IPS-11a (cell line): ENCODE data around the gene INPP4B.
"Not testable (repeated sequence)": the region's sequence is repeated elsewhere in the genome, so short reads cannot be mapped to it uniquely, and the experiment has no call there.

ENCODE experiments used
- H3K4me3 ChIP-seq: one replicate; pipeline ENCODE4 v1.5.1; 2013; ENCODE audit warnings: low read depth, low read length, control low read depth

Gene INPP4B

DNA sequence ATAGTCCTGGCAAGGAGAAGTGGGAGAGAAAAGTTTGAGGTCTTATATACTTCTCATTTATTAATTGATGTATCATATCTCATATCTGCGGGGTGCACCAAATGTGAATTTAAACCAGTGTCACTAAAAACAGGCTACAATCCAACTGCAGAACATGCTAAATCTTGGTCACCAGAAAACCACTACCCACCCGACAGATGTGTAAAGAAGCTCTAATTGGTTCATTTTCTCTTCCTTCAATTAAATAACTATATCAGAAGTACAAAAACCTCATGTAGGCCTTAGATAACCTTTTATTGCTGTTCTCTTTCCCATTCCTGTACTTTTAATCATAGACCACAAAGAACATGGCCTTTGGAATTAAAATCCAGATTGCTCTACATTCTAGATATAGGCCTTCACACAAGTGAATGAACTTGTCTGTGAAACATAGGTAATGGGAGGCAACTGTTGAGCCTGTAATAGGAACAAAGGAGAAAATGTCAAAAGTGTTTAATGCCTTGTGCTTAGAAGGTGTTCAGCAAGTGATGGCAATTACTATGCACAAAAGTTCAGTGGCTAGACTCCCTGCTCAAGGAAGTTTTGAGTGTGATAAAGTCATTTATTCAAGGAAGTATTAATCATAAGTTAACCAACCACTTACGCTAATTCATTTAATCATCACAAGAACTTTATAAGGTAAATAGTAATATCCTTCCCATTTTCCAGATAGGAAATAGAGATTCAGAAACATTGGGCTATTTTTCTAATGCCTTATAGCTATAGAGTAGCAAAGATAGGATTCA lies 425.6 kb downstream of the INPP4B start:
- H3K4me3 ChIP-seq: no peak overlapping the region

DNA sequence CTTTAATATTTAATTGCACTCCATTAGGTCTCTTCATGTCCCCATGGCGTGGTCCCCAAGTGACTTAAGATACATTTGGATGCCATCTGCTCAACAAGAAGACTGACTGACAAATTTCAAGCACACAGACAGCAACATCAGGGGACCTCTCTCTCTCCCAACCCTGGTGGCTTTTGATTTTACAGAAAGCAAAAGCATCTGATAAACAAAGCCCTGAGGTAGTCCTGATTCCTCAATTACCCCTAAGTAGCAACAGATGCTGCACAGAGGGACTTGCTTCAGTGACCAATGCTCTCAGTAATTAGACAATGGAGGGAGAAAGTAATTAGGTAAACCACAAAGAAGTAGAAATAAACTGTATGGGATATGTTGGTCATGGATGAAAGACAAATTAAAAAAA lies 426.4 kb downstream of the INPP4B start:
- H3K4me3 ChIP-seq: no peak overlapping the region

DNA sequence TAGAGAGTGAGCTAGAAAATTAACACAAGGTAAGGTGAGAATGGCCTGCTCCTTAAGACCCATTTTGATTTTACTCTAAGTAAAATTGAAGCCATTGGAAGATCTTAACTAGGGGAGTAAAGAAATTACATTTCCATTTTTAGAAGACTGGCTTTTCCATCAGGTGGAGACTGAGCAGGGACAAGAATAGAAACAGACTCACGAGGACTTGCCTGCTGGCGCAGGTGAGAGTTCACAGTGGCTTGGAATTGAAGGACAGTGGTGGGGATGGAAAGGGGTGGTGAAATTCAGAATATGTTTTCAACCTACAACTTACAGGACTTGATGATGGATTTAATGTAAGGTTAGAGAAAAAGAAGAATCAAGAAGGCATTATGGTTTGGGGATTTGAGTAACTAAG lies 427.4 kb downstream of the INPP4B start:
- no peak overlapping the region for H3K4me3 ChIP-seq

DNA sequence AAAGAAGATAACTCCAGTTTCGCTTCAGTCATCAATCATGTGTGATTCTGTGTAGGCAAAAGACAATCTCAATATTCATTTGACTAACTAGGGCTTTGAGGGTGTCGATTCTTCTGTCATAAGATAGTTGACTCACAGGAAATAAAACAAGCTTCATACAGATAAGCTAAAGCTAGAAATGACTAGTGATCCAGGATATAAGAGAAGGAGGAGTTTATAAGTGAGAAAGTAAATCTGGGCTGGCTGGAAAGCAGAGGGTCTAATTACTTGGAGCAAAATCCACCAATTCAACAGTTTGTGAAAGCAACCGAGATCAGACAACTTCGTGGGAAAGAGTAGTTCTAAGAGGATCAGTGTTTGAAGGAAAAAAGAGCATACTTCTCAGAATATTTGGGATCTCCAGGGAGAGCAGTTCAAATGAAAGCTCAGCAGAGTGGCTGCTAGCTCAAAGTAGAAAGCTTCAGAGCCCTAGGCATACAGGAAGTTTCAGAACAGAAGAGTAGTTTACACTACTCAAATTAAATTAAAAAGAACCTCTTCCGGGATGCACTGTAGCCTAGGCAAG lies 429.3 kb downstream of the INPP4B start:
- H3K4me3 ChIP-seq: no peak overlapping the region

DNA sequence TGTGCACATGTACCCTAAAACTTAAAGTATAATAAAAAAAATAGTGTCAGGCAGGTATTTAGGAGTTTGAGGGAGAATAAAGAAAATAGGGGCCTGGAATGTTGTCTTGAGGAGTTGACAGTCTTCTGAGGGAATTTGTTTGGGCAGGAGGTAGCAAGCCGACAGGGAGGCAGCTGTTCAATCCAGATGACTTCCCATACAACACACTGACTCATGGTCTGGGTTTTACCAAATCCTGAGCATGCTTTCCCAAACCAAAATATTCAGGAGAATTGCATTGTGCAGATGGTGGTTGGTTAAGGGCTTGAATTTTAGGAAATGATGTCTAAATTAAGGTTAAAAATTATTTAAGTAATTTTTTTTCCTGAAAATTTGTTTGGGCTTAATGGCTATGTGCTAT lies 430.0 kb downstream of the INPP4B start:
- H3K4me3 ChIP-seq: no peak overlapping the region

DNA sequence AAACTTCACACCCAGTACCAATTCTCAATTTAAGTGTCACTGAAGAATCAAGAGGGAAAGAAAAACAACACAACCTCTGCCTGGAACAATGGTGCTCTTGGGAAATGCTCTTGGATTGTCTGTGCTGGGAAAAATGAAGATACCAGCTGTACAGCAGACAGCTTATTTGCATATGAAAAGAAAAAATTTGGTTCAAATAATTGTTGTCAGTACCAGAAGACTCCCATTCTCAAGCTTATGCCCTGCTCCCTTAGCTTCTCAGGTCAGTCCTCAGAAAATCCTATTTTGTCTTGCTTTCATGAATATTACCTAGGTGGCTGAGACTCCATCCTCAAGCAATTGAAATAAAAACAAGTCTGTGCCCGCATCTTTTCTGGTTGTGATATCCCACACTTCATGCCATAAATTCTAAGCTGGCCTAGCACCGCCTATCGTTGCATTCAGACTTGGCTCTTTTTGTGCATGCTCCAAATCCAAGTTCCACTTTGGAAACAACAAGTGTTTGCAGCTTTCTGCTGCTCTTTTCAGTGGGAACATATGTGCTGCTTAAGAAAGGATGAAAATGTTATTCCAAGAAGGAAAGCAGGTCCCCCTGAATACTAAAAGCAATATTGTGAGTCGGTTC lies 431.6 kb downstream of the INPP4B start:
- H3K4me3 ChIP-seq: no peak overlapping the region

DNA sequence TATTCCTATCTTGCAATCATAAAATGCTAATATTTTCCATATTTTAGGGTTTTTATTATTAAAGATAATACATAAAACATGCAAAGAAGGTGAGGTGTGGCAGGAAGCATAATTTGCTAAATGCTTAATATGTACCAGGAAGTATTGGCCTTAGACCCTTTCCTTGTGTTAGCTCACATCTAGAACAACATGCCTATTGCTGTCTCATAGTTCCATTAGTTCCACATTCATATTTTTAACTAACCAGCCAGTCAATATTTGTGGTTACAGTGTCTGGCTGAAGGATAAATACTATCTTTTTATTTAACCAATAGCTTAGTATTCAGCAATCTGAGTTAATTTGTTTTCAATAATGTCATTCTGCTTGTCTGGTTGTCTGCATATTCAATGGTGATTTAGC lies 432.6 kb downstream of the INPP4B start:
- no peak overlapping the region for H3K4me3 ChIP-seq

DNA sequence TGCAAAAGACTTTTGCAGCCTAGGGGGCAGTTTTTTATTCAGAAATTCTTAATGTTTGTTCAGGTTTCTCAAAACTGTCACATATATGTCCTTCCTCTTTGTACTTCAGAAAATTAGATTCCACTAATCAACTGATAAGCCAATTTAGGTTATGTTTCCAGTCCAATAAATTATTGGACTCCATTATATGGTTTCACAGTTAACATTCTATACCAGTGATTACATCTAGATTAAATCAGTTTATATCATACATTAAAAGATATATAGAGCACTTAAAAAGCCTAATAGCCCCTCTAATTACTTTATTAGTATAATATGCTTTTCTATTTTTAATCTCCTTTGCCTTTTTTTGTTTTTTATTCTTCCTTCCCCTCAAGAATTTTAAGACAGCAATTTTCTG lies 434.1 kb downstream of the INPP4B start:
- no peak overlapping the region for H3K4me3 ChIP-seq

DNA sequence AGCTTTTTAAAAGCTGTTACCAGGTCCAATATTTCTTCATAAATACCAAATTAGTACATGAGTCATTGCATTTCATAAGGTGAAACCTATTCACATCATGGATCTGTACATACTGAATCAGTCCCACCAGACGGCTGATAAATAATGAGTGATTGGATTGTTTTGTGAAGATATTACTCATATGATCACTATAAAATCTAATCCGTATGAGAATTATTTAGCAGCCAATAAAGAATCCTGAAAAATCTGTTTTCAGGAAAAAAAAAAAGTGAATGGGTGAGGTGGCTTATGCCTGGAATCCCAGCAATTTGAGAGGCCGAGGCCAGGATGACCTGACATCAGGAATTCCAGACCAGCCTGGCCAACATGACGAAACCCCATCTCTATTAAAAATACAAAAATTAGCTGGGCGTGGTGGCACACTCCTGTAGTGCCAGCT lies 438.1 kb downstream of the INPP4B start:
- no peak overlapping the region for H3K4me3 ChIP-seq

DNA sequence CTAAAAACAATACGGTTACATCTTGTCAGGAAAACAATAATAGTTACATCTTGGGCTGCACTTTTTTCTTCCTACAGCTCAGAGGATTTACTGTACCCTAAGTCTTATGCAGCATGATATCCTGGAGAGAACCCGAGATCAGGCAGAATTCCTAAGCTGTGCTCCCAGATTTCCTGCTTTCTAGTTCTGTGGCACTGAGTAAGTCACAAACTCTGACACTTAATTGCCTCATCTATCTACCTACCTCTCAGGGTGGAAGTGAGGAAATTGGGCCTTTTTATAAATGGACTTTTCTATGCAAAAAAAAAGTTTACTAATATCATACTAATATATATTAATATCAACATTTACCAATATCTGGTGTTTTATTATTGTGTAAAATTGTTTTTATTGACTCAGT lies 438.5 kb downstream of the INPP4B start:
- no peak overlapping the region for H3K4me3 ChIP-seq

DNA sequence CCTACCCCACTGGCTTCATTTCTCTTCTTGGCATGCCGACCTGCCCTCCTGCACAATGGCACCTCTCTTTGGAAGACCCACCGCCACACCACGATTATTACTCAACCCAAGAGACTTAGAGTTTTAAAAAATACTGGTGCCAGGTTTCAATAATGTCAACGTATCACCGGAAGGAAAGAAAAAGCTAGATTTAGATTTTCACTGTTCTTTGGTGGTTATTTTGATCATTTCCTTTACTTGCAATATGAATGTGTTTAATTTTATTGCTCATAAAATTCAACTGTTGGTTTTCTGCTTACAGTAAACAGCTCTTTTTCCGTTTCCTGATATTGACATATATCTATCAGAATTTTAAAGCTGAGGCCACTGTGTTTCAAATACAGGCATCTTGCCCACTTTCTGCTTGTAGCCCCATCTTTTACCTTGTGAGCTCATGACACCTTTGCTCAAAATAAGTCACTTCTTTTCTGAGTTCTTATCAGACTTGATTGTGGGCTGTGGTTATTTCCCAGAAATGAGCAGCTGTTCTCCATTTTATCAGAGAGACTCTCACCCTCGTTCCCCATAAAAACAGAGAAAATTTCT lies 439.1 kb downstream of the INPP4B start:
- H3K4me3 ChIP-seq: no peak overlapping the region

DNA sequence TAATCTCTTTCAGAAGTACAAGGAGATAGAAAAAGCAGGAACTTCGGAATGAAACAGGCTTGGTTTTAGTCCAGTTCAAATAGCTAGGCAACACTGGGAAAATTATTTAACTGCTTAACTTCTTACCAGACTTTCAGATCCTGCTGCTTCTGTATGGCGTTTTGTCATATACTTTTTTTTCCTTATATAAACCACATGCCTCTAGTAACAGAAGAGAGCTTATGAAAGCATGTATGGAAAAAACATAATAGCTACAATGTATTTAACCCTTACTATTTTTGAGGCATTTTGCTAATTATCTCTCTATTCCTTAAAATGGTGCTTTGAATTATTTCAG lies 439.6 kb downstream of the INPP4B start:
- H3K4me3 ChIP-seq: no peak overlapping the region

DNA sequence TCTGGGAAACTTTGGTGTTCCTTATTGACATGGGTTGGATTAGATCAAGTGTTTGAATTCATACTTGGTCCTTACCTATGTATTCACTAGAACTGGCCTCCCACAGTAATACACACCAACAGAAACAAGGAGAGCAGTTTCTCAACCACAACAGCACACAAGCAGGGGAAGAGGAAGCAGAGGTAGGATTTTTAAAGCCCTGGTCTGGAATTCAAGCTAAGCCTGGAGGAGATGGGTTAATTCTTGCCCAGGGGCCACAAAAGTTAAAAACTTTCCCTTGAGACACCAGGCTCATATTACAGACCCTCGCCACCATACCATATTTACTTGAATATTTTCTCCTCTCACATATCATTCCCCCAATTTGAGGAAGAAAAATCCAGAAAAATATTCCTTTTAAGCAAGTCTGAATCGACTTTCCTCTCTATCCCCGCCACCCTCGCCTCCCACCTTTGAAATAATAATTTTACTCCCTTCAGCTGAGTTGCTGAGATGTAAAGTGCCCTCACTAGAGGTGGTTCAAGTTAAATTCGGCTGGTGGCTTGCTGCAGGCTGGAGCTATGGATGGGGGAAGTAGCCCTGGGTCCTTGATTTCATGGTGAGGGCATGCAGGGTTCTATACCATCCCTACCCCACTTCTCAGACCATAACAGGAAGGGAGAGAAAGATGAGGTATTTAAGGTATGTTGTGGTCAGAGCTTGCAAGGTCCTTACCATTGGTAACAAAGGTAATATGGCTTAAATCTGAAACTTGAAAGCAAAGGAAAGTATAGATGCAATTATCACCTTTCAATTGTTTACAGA lies 440.2 kb downstream of the INPP4B start:
- H3K4me3 ChIP-seq: no peak overlapping the region

DNA sequence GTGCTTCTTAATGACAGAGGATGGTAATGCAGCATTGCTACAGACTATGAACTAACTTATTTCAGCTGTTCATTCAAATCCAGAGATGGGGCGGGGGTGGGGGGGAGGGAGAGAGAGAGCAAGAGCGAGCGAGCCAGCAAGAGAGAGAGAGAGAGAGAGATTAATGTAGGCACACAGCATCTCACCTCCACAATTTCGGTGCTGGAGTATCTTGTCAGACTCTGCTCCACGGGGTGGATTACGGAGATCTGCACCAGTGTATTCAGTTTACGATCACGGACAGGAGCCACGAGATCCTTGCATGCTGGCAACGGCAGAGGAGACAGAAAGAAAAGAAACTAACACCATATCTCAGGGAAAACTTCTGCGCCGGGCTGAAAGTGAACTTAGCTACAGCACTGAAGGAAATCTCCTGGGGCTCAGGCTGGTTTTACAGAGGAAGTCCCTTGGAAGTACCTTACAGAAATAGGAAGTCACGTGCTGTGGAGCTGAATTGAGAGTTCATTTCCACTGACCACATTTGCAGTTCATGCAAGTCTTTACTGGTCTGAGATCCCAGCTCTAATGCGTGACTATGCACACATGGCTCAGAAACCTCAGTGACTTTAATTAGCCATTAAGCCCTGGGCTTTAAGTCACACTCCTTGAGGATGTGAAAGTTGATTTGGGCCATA lies 440.9 kb downstream of the INPP4B start:
- H3K4me3 ChIP-seq: no peak overlapping the region

DNA sequence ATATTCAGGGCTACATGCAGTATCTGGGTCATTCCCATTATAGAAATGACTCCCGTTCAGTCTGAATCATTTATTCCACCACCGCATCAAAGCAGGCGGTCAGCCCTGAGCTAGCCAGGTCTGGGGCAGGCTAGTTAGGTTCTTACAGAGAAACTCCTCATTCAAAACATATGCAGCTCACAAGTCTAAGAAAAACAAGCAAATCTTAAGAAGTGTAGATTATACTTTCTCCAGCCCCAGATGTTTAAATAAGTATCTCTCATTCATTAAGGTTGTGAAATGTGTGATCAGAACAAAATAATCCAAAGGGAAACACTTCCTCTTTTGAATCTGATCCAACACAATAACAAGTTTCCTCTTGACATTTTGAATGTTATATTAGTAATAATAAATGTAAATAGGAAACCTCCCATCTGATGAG lies 441.9 kb downstream of the INPP4B start:
- H3K4me3 ChIP-seq: no peak overlapping the region

DNA sequence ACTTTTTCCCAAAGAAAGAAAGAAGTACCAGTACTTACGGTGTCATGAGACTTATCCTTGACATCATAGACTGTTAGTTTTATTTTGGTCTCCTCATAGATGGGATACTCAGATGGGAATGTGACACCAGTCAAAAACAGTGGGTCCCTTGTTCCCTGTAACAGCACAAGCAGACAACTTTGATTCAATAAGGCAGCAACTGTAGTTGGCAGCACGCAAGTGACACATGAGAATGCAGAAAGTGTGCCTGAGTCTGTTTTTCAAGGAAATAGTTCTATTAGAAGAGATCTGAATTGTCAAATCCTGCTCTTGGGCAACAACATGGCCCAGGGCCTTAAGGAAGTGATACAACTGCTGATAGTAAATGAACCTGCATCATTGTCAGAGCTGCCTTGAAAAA lies 443.2 kb downstream of the INPP4B start:
- H3K4me3 ChIP-seq: no peak overlapping the region

DNA sequence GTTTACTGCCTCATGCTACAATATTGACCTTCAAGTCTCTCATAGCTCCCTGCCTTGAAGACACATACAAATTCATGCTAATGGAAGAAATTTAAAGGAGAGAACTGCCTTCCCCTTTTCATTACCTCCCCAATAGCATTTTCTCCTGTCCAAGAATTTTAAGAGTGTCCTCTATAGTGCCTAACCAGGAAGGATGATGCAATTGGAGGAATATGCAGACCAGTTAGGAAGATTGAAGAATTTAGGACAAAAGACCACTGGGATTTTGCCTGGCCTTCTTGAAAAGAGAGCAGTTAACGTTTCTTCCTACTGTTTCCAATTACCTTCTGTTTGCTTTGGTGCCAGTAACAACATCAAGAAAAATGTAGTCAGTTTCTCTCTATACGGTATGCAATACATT lies 443.9 kb downstream of the INPP4B start:
- no peak overlapping the region for H3K4me3 ChIP-seq

DNA sequence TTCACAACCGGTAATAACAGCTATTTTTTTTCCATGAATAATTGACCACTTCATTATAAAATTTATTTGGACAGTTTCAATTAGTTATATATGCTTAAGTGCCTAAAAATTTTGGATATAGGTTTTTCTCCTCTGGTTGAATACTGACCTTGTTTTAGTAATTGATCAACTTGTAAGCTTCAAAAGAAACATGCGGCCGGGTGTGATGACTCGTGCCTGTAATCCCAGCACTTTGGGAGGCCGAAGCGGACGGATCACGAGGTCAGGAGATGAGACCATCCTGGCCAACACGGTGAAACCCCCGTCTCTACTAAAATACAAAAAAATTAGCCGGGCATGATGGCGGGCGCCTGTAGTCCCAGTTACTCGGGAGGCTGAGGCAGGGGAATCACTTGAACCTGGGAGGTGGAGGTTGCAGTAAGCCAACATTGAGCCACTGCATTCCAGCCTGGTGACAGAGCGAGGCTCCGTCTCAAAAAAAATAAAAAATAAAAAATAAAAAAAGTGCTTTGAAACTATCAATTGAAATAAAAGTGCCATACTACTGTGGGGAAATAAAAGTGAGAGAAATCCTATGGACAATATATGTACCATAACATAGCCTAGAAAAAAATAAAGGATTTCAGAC lies 448.6 kb downstream of the INPP4B start:
- H3K4me3 ChIP-seq: not testable (repeated sequence)

DNA sequence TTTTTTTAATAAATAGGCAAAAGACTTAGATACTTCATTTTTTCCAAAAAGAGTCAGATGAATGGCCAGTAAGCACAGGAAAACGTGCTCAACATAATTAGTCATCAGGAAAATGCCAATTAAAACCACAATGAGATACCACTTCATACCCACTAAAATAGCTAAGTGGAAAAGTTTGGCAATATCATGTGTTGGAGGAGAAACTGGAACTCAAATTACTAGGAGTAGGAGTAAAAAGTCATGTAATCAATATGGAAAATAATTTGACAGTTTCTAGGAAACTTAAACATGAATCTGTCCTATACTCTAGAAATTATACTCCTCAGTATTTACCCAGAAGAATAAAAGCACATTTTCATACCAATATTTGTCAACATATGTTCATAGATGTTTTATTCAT lies 449.8 kb downstream of the INPP4B start:
- no peak overlapping the region for H3K4me3 ChIP-seq

DNA sequence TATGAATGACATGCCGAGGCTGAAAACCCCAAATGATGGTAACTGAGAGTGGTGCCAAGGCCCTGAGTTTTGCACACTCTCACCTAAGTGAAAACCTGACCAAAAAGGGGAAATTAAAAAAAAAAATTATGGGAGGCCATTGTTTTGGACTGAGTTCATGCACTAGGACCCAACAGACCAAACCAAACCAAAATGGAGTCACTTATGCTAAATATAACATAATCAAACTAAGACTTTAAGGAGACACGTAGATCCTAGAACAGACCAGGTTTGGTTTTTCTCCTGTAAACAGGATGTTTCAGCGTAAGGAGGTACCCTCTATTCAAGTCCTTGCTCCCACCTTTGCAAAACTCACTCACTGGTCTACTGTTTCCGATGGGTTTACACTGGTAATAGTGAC lies 453.0 kb downstream of the INPP4B start:
- H3K4me3 ChIP-seq: no peak overlapping the region
